ENCODE measurements around the gene CDK19. TPM values are rescaled to one million over a fixed set of nuclear protein-coding genes. Genes with fewer than 3 reads are reported as not detected.

The CDK19 gene
- total RNA-seq = 10 to 100 TPM; 12.9 to 23.2 (median 13.2) TPM

GRCh38 chr6:110815411-110816409 is at the start of gene CDK19:
CDK19 (minus strand) TSS chr6:110815469; CDS start chr6:110815136, 333 bp downstream.
- peak; percentile 98 for ATAC-seq
- no peak for TF ChIP-seq EP300 (IDR thresholded peaks at IDR 0.05)
- TF ChIP-seq POLR2A (IDR thresholded peaks at IDR 0.05) = peak; percentile 32 to 38
- peak; percentile 66 for TF ChIP-seq POLR2AphosphoS5 (IDR thresholded peaks at IDR 0.05)
- Histone ChIP-seq H3K27ac (peak within 1 kb of the TSS; percentile 88 to 97 (median 95)), H3K36me3 (no peaks in the 10 kb centered on the region), H3K9me3 (no peaks in the 10 kb centered on the region), H3K4me1 (peaks cover 0 to 21% (median 7%) of the 10 kb centered on the region in 3 donors), H3K27me3 (no peaks in the 10 kb centered on the region), H3K4me3 (peak within 1 kb of the TSS; percentile 72 to 92)
- 0 to 4% methylated on average over 9 to 12 of the region's 48 CpGs for WGBS, 2 donors (ENCODE audit: low coverage in 1 of 2)

- no peak for ATAC-seq
- Histone ChIP-seq H3K9me3 (no peaks in the 10 kb centered on the region), H3K36me3 (no peaks in the 10 kb centered on the region), H3K27me3 (no peaks in the 10 kb centered on the region), H3K4me1 (no peaks in the 10 kb centered on the region), H3K27ac (no peak overlapping the region), H3K4me3 (no peak overlapping the region)
- 10 to 29% methylated on average over 2 of the region's 2 CpGs for WGBS, 2 donors (ENCODE audit: low coverage in 1 of 2)
- no peak for TF ChIP-seq CTCF (IDR thresholded peaks at IDR 0.05)
- TF ChIP-seq EP300 (IDR thresholded peaks at IDR 0.05) = no peak
These were observed 49.6 kb upstream of the CDK19 start for GRCh38 chr6:110864824-110865223.

- ATAC-seq = no peak
- peaks cover 0 to 2% of the 10 kb centered on the region in 2 donors for H3K36me3 ChIP-seq
- no peak overlapping the region for H3K4me3 ChIP-seq
- no peaks in the 10 kb centered on the region for H3K27me3 ChIP-seq
- TF ChIP-seq CTCF (IDR thresholded peaks at IDR 0.05) (no peak), POLR2A (IDR thresholded peaks at IDR 0.05) (no peak), POLR2AphosphoS5 (IDR thresholded peaks at IDR 0.05) (no peak), EP300 (IDR thresholded peaks at IDR 0.05) (no peak)
- 81 to 92% methylated on average over 3 to 5 of the region's 12 CpGs for WGBS, 2 donors (ENCODE audit: low coverage in 1 of 2)
- H3K9me3 ChIP-seq = no peaks in the 10 kb centered on the region
- no peaks in the 10 kb centered on the region for H3K4me1 ChIP-seq
- H3K27ac ChIP-seq = no peak overlapping the region
These were observed 44.1 kb upstream of the CDK19 start for GRCh38 chr6:110859335-110859792.

- ATAC-seq = no peak
- Histone ChIP-seq H3K4me3 (no peak overlapping the region), H3K27ac (no peak overlapping the region), H3K27me3 (no peaks in the 10 kb centered on the region), H3K4me1 (no peaks in the 10 kb centered on the region), H3K9me3 (no peaks in the 10 kb centered on the region), H3K36me3 (peaks cover 0 to 2% of the 10 kb centered on the region in 2 donors)
- WGBS, 2 donors (ENCODE audit: low coverage in 1 of 2) = 93 to 96% methylated on average over 4 to 13 of the region's 31 CpGs
- TF ChIP-seq POLR2AphosphoS5 (IDR thresholded peaks at IDR 0.05) (no peak), CTCF (IDR thresholded peaks at IDR 0.05) (no peak), POLR2A (IDR thresholded peaks at IDR 0.05) (no peak), EP300 (IDR thresholded peaks at IDR 0.05) (no peak)
These were observed 43.4 kb upstream of the CDK19 start for GRCh38 chr6:110858562-110859214.

- no peak for ATAC-seq
- no peak overlapping the region for H3K27ac ChIP-seq
- no peaks in the 10 kb centered on the region for H3K9me3 ChIP-seq
- H3K4me3 ChIP-seq = no peak overlapping the region
- no peaks in the 10 kb centered on the region for H3K27me3 ChIP-seq
- peaks cover 0 to 2% of the 10 kb centered on the region in 2 donors for H3K36me3 ChIP-seq
- no CpG with 5 or more reads among the region's 21 CpGs for WGBS, 2 donors (ENCODE audit: low coverage in 1 of 2)
- no peaks in the 10 kb centered on the region for H3K4me1 ChIP-seq
- TF ChIP-seq CTCF (IDR thresholded peaks at IDR 0.05) (no peak), POLR2AphosphoS5 (IDR thresholded peaks at IDR 0.05) (no peak), POLR2A (IDR thresholded peaks at IDR 0.05) (no peak), EP300 (IDR thresholded peaks at IDR 0.05) (no peak)
These were observed 42.7 kb upstream of the CDK19 start for GRCh38 chr6:110858016-110858415.
